Activated gamma-delta T cell treated with anti-CD3 and anti-CD28 coated beads, Interleukin-2, amount 50 U/mL, for 16 hours (primary cell): ENCODE measurements around the gene ARL13A.
A peak's percentile ranks its signal among the peaks of the same experiment; 100 is the strongest.
"Not testable (repeated sequence)": the region's sequence is repeated elsewhere in the genome, so short reads cannot be mapped to it uniquely, and the experiment has no call there.

Experiments
- DNase-seq: peaks from one replicate; pipeline ENCODE4 v3.0.0-alpha.2; 2020; ENCODE audit warnings: low read depth

ARL13A gene

DNA sequence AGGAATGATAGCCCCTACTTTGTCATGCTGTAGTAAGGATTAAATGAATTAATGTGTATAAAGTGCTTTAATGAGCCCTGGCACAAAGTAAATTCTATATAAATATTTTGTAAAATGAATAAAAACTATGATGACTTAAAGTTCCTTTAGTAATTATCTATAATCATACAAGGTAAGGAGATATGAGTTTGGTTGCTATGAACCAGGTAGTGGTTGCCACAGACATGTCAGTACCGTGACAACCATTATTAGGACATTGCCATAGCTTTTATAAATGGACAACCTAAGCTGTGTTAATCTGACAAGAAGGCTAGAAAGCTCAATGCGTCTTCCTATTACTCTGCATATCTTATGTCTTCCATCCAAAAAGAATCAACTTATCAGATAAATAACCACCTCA, at the start of gene ARL13A:
Gene ARL13A, plus strand, starts transcription at position 301 of the 400 bp plus-strand sequence. CDS start 3,982 bp downstream, outside the sequence.
- no peak for DNase-seq

DNA sequence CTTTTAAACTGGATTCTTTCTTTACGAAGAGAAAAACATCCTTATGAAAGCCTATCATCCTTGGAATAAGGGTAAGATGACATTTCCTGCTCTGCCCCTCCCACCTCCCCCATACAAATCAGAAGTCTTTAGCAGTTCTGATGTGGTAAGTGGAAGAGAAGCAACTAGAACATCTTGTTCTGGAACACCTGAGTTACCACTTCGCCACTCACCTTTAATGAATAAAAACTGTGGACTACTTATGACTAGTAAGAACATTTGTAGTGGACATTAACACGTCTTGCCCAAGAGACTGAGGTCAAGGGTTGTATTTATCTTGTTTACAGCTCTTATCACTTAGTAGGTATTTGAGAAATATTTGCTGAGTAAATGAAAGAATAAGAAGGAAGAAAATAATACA, 45.1 kb upstream of the ARL13A start:
- no peak for DNase-seq

DNA sequence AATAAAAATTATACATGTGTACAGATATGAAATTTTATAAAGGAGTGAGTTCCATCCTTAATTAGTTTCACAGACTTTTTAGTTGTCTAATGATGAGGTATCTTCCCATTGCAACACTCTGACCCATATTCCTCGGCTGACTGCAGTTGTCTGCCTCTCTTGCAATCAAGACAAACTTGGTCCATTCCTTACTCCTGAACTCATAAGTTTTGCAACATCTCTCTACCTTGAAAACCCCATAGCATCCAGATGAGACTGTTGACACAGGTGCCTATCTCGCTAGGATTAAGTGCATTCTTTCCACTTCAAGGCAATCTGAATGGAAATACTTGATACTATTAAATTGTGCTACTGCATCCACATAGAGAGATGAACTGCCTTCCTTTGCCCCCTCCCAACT, 43.1 kb upstream of the ARL13A start:
- no peak for DNase-seq

DNA sequence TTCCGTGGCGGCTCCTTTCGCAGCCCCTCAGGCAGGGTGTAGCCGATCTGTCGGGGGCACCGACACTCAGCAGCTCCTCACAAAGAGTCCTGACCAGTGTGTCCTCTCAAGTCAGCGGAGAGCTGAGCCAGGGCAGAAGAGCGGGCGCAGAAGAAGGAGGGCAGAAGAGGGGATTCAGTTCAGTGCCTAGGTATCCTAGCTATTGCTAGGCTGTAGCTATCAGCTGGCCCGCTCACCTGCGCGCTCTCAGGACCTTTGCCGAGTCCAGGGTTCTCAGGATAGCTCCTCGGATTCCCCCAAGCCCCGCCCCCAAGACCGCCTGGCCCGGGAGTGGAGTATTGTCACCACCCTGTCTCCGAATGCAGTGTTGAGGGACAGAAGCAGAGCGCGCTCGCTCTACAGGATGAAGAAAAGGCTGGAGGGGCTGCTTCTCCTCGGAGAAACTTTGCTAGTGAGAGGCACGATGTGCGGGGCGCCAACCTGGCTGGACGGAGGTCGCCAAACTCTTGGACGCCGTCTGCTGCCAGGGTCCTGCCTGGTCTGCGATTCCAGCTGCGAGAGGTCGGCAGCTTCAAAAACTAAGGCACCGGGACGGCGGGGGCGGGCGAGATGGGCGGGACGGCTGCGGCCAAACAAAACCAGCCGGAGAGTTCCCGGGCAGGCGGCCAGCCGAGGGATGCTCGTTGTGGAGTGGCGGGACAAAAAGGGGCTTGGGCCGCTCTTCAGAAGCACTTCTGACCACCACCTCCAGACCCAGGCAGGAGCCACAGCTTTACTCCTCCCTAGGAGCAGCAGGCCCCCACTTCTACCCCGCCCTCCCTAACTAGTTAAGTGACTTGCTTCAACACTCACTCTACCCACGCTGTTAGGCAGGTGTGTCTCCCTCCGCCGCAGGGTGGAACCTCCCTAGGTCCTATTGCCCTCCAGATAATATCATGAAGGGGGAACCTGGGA, 40.6 kb upstream of the ARL13A start, which contains the start of gene XKRX:
Gene XKRX, minus strand, starts transcription at position 258 of the 954 bp plus-strand sequence. CDS start 613 bp downstream, outside the sequence.
- peak; percentile 1 for DNase-seq

DNA sequence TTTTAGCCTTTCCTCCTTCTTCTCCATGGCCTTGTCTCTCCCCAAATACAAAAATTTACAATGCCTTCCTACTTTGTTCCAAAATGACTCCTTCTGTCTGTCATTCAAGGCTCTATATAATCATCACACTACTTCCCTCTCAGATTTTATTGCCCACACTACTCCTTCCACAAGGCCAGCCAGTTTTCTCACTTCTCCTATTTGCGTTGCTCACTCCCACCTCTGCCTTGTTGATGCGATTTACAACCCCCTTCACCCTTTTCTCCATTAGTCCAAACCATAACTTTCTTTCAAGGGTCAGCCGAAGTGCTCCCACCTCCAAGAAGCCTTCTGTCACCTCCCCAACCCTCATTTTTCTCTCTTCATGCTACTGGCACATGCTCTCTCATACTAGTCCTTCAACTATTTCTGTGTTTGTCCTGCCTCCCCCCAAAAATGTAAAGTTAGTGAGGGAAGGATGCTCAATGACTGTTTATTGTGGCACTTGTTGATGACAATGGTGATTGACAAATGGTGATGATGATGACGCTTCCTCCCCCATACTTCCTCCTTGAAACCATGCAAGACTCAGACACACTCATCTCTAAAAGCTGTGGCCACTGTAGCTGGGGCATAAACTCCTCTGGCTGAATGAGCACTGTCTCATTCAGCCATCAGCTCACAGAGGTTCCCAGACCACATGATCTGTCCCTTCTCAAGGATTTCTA, 38.1 kb upstream of the ARL13A start:
- DNase-seq, result no peak

DNA sequence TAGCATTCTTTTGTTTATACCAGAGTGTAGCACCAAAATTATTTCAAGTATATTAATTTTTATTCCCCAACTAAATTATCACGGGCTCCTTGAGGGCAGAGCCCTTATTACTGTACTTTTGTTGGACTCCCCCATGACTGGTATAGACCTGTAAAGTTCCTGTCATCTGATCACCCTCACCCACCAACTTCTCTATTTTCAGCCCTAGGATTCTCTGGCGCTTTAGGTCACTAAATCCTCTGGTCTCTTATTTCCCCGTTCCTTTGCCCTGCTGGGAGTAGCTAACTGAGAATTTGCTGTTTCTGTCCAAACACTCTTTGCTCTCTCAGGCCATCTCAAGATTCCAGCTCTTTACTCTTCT, 37.6 kb upstream of the ARL13A start:
- DNase-seq, result no peak

DNA sequence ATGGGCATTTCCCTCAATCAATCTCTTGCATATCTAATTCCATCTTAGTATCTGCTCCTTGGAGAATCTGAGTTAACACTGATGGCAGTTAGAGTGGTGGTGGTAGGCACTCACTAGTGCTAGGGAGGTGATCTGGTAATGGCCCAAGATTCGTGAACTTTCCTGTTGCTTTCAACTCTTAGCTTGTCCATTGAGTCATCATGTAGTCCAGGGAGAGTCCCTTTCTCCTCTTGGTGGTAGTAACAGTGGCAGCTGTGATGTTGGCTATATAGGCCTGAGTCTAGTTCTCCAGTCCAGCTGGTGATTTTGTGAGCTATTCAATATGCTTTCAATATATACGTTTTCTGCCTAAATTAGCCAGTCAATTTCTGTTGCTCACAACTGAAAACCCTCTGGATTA, 33.7 kb upstream of the ARL13A start:
- DNase-seq, result no peak

DNA sequence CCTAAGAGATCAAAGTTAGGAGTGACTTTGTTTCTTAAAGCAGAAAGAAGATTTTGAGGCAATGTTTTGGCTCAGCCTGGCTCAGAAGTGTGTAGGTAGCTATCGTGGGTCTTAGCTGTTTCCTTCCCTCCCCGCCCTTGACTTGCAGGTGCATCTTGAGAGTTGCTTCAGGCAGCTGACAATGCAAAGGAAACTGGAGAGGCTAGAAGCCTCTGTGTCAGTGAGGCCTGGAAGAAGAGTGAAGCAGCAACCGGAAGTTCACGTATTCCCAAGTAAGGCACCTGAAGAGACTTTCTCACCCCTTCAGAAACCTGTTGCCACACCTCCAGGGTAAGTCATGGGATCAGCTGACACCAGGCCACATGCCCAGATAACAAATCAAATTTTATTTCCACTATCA, 30.2 kb upstream of the ARL13A start:
- no peak for DNase-seq

DNA sequence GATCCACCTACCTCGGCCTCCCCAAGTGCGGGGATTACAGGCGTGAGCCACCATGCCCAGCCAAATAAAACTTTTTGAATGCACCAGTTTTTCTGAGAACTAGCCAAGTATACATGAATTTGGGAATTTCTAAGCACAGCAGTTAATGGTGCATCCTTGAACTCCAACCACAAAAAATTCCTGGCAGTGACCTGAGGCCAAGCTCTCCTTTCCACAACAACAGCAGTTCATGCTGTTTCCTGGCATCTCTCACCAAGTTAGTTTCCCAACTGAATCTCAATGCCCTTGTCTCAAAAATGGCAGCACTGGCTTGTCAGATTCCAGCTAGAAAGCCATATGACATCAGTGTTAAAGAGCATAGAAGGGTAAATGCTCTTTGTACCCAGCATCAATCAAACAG, 24.9 kb upstream of the ARL13A start:
- DNase-seq, result no peak

DNA sequence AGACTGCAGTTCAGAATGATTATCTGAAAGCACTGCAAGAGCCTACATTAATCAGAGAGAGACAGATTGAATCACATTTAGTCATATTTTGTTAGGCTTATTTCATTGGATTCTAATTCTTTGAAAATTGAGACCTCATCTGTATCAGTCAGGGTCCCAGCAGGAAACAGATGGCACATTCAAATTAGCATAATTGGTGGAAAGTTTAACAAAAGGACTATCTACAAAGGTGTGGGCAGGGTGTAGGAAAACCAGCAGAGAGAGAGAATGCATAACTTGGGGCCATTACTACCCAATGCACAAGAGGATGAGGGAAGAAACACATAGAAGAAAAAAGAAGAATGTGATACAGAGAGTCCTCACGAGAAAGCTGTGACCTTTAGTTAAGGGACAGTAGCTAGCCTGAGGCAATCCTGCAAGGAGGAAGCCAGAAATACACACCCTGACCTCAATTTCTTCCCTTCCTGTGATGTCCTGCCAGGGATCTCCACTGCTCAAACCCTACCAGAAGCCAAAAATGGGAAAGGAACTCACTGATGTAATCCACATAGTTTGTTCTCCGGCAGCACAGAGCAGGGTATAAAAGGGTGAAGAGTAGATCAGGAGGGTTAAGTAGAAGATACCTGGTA, 23.1 kb upstream of the ARL13A start:
- DNase-seq, result no peak

DNA sequence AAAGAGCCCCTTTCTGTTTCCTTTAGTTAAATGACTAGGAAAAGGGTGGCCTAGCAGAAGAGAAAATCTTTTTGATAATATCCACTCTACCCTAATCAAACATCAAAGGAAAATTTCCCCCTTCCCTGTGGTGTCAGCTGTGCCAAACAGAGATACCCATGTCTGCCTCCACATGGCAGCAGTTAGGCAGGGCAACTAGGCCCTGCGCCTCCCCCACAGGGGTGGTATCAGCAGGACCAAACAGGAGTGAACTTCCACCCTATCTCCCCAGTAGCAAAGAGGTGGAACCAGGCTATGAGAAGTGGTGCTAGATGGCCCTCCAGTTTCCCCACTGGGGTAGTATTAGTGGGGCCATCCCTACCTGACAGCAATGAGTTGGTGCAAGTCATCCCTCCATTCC, 21.0 kb upstream of the ARL13A start:
- no peak for DNase-seq

DNA sequence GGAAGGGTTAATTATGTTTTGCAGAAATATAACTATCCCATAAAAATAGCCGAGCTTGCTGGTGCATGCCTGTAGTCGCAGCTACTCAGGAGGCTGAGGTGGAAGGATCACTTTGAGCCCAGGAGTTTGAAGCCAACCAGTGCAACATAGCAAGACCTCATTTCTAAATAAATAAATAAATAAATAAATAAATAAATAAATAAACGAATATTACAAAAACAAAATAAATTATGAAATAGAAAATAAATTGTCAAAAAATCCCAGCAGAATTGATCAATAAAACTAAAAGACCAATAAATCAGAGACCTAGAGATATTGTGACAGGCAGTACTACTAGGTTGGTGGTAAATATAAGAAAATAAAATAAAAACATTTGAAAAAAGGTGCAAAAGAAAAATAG, 6.7 kb upstream of the ARL13A start:
- DNase-seq, result no peak

DNA sequence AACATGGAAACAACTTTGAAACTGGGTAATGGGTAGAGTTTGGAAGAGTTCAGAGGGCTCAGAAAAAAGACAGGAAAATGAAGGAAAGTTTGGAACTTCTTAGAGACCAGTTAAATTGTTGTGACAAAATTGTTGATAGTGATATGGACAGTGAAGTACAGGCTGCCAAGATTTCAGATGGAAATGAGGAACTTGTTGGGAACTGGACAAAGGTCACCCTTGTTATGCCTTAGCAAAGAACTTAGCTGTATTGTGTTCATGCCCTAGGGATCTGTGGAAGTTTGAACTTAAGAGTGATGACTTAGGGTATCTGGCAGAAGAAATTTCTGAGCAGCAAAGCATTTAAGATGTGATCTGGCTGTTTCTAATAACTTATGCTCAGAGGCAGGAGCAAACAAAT, 5.1 kb upstream of the ARL13A start:
- DNase-seq, result no peak

DNA sequence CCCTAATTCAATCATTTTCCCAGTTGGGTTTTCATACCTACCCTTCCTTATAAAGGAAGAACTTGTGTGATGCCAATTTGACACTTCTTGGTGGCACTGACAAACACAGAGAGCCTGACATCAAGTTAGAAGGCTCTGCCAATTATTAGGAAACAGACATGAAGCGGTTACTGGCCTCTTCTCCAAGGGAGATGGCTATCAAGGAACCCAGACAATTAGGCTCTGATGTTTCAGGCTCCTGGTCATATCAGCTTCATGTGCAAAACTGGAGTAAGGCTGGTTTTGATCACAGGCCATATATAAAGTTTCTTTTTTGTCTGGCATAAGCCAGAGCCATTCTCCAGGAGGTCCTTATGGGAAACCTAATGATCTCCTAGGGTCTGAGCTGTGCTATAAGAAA, 428 bp downstream of the ARL13A start:
- DNase-seq, result no peak

DNA sequence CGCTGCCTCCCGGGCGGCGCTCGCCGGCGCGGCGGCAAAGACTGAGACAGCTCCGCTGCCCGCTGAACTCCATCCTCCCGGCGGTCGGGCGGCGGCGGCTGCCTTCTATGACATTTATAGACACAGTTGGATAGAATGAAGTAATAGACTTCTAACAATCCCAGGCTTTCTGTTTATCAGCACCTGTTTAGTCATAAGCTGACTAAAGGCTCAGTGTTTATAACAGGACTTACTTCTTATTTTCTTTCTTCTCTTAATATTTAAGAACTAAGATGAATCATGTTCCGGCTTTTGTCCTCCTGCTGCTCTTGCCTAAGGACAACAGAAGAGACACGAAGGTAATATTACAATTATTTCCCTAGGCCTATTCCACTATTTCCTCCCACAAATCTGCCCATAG, 3.9 kb downstream of the ARL13A start:
- DNase-seq, result no peak

DNA sequence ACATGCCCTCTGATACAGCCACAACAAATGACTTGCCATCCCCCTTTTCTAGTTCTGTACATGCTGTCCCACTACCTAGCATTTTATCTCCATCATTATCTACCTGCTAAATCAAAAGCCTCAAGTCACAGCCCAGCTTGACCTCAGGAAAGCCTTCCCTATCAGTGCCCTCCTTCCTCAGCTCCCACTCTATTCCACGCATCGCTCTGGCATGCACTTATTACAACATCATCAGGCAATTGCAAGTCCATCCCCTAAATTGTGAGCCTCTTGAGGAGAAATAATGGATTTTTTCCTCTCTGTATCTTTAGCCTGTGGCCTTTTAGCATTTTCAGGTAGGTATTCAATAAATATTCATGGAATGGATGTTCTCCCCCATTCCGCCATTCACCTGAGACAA, 5.7 kb downstream of the ARL13A start:
- DNase-seq, result no peak

DNA sequence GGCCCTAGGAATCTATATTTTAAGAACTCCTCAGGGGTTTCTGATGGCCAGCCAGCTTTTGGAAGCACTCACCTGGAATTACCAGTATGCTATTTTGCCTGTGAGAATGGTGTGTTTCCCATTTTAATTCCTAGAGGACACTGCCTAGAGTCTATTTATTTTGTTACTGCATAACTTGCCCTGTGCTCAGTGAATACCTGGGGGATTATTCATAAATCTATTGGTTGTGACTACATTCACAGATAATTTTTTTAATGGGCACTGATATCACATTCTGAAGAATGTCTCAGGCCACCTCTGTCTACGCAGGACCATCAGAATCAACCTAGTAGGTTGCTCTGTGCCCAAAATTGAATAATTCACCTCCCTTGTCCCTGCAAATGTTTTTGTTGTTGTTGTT, 6.7 kb downstream of the ARL13A start:
- DNase-seq, result no peak

DNA sequence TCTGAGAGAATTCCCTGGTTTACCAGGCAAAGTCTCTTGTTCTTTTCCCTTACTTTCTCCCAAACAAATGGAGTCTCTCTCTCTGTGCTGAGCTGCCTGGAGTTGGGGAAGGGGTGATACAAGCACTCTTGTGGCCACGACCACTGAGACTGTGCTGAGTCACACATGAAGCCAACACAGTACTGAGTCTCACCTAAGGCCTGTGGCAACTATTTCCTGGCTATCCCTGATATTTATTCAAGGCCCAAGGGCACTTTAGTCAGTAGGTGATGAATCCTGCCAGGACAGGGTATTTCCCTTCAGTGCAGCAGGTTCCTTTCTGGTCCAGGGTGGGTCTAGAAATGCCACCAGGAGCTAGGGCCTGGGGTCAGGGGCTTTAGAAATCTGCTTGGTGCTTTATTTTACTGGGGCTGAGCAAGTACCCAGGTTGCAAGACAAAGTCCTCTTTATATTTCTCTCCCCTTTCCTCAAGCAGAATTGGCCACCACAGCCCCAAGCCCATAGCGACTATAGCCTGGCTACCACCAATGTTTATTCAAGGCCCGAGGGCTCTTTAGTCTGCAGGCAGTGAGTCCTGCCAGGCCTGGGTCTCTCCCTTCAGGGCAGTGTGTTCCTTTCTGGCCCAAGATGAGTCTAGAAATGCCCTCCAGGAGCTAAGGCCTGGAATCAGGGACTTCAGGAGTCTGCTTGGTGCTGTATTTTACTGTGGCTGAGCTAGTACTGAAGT, 10.5 kb downstream of the ARL13A start:
- DNase-seq, result no peak

DNA sequence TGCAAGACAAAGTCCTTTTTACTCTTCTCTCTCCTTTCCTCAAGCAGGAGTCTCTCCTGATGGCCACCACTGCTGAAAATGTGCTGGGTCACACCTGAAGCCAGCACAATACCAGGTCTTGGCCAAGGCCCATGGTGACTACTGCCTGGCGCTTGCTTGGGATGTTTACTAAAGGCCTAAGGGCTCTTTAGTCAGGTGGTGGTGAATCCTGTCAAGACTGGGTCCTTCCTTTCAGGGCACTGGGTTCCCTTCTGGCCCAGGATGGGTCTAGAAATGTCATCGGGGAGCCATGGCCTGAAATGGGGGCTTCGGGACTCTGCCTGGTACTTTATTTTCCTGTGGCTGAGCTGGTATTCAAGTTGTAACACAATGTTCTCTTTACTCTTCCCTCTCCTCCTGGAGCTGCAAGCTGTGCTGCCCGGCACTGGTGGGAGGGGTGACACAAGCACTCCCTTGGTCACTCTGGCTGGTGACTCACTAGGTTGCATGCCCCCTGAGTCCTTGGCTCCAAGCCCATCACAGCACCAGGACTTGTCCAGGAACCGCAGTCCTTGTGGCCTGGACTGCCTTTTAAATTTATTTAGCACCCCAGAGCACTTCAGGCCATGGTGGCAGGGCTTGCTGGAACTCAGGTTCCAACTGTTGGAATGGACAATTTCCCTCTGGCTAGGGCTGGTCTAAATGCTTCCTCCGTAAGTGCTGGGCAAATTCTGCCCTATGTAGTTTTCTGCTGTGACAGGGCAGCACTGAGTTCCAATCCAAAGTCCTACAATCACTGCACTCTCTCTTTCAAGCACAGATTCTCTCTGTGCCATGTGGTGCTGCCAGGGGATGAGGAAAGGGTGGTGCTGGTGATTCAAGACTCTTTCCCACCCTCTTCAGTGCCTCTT, 11.3 kb downstream of the ARL13A start:
- DNase-seq, result no peak

DNA sequence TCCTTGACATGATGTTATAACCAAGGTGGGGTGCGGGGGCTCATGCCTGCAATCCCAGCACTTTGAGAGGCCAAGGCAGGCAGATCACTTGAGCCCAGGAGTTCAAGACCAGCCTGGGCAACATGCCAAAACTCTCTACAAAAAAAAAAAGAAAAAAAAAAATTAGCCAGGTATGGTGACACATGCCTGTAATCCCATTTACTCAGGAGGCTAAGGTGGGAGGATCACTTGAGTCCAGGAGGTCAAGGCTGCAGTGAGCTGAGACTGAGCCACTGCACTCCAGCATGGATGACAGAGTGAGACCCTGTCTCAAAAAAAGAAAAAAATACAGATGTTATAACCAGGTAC, 12.0 kb downstream of the ARL13A start:
- not testable (repeated sequence) for DNase-seq

DNA sequence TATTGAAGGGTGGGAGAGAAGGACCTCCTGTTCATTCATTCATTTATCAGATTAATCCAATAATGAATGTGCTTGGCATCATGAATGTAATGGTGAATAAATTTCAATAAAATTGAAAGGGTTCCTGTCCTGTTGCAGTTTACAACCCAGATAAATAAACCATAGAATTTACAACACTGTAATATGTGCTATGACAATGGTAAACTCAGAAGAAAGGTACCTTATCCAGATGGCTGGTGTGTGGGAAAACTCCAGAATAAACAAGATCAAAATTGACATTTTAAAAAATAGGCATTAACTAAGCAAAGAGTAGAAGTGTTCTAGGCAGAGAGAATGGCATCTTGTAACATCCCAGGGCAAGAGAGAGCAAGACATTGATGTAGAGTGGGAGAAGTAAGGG, 15.3 kb downstream of the ARL13A start:
- no peak for DNase-seq
